BLaER1 (cell line): ENCODE results near the gene ISOC2.
A peak's percentile ranks its signal among the peaks of the same experiment; 100 is the strongest.

Source experiments
- H3K27ac ChIP-seq: shearing (Covaris generic); formaldehyde crosslinking; 2 replicates; pipeline ENCODE4 v1.8.1; 2022
- H3K27me3 ChIP-seq: shearing (Covaris generic); formaldehyde crosslinking; 2 replicates; pipeline ENCODE4 v1.8.1; 2022
- H3K36me3 ChIP-seq: shearing (Covaris generic); formaldehyde crosslinking; 2 replicates; pipeline ENCODE4 v1.8.1; 2022
- H3K4me1 ChIP-seq: shearing (Covaris generic); formaldehyde crosslinking; 2 replicates; pipeline ENCODE4 v1.8.1; 2022
- H3K4me2 ChIP-seq: shearing (Covaris generic); formaldehyde crosslinking; 2 replicates; pipeline ENCODE4 v1.8.1; 2022
- H3K4me3 ChIP-seq: shearing (Covaris generic); formaldehyde crosslinking; 2 replicates; pipeline ENCODE4 v1.8.1; 2022
- H3K9ac ChIP-seq: shearing (Covaris generic); formaldehyde crosslinking; 2 replicates; pipeline ENCODE4 v1.8.1; 2022
- H3K9me3 ChIP-seq: shearing (Covaris generic); formaldehyde crosslinking; 2 replicates; pipeline ENCODE4 v1.8.1; 2022
- H4K20me1 ChIP-seq: shearing (Covaris generic); formaldehyde crosslinking; 2 replicates; pipeline ENCODE4 v1.8.1; 2022
- Cebpa-rat ChIP-seq: shearing (Covaris generic); IDR thresholded peaks from 2 replicates; pipeline ENCODE4 v1.8.1; 2022

Gene ISOC2

GRCh38 chr19:55467236-55468053 is 6.0 kb upstream of the ISOC2 start:
- Histone ChIP-seq H3K36me3 (no peaks in the 10 kb centered on the region), H4K20me1 (no peaks in the 10 kb centered on the region), H3K4me2 (no peak overlapping the region), H3K27me3 (no peaks in the 10 kb centered on the region), H3K9ac (no peak overlapping the region), H3K4me3 (no peak overlapping the region), H3K27ac (no peak overlapping the region), H3K4me1 (peaks cover 17% of the 10 kb centered on the region), H3K9me3 (no peaks in the 10 kb centered on the region)
- TF ChIP-seq Cebpa-rat: no peak

GRCh38 chr19:55466241-55466614 is 4.8 kb upstream of the ISOC2 start:
- peaks cover 24% of the 10 kb centered on the region for H3K4me1 ChIP-seq
- H3K27me3 ChIP-seq: no peaks in the 10 kb centered on the region
- H3K4me2 ChIP-seq: no peak overlapping the region
- H3K9ac ChIP-seq: no peak overlapping the region
- H3K27ac ChIP-seq: no peak overlapping the region
- no peak for TF ChIP-seq Cebpa-rat
- no peak overlapping the region for H3K4me3 ChIP-seq
- H3K36me3 ChIP-seq: no peaks in the 10 kb centered on the region
- no peaks in the 10 kb centered on the region for H3K9me3 ChIP-seq
- H4K20me1 ChIP-seq: no peaks in the 10 kb centered on the region

- peaks cover 29% of the 10 kb centered on the region for H3K4me1 ChIP-seq
- no peak overlapping the region for H3K4me2 ChIP-seq
- no peak for TF ChIP-seq Cebpa-rat
- no peak overlapping the region for H3K27ac ChIP-seq
- H3K9me3 ChIP-seq: no peaks in the 10 kb centered on the region
- no peaks in the 10 kb centered on the region for H3K36me3 ChIP-seq
- no peaks in the 10 kb centered on the region for H3K27me3 ChIP-seq
- H3K4me3 ChIP-seq: no peak overlapping the region
- peaks cover 2% of the 10 kb centered on the region for H4K20me1 ChIP-seq
- no peak overlapping the region for H3K9ac ChIP-seq
Observed at GRCh38 chr19:55465460-55466240, 4.2 kb upstream of the ISOC2 start.

- H3K36me3 ChIP-seq: no peaks in the 10 kb centered on the region
- peak within 1 kb of the TSS; percentile 44 for H3K4me2 ChIP-seq
- TF ChIP-seq Cebpa-rat: no peak
- 0 out of 2 replicates have a peak within 1 kb of the TSS, but pooled peaks have one; percentile 57 for H3K9ac ChIP-seq
- H4K20me1 ChIP-seq: peaks cover 12% of the 10 kb centered on the region
- no peaks in the 10 kb centered on the region for H3K9me3 ChIP-seq
- H3K27ac ChIP-seq: peak within 1 kb of the TSS; percentile 45; the same call in 1 of the 2 replicates
- H3K4me1 ChIP-seq: peaks cover 39% of the 10 kb centered on the region
- H3K4me3 ChIP-seq: no peak within 1 kb of the TSS
- no peaks in the 10 kb centered on the region for H3K27me3 ChIP-seq
Observed at GRCh38 chr19:55464662-55465054, 3.2 kb upstream of the ISOC2 start, which contains the start of gene C19orf85. Gene C19orf85, minus strand, starts transcription at chr19:55464751. Its CDS starts 197 bp downstream, at chr19:55464554.

GRCh38 chr19:55464039-55464661 is 2.7 kb upstream of the ISOC2 start:
- H3K4me2 ChIP-seq: peak overlapping the region; percentile 44

GRCh38 chr19:55463583-55464031 is 2.2 kb upstream of the ISOC2 start:
- no peaks in the 10 kb centered on the region for H3K9me3 ChIP-seq
- H3K4me2 ChIP-seq: peak overlapping the region; percentile 44
- peaks cover 23% of the 10 kb centered on the region for H4K20me1 ChIP-seq
- TF ChIP-seq Cebpa-rat: no peak
- no peaks in the 10 kb centered on the region for H3K36me3 ChIP-seq
- H3K9ac ChIP-seq: 0 out of 2 replicates have a peak overlapping the region, but pooled peaks have one; percentile 57
- peak overlapping the region; percentile 45; the same call in 1 of the 2 replicates for H3K27ac ChIP-seq
- H3K4me3 ChIP-seq: no peak overlapping the region
- peaks cover 48% of the 10 kb centered on the region for H3K4me1 ChIP-seq
- no peaks in the 10 kb centered on the region for H3K27me3 ChIP-seq

More at GRCh38 chr19:55464039-55464661, 2.7 kb upstream of the ISOC2 start:
- Histone ChIP-seq H3K9ac (no peak overlapping the region), H3K4me3 (no peak overlapping the region), H3K9me3 (no peaks in the 10 kb centered on the region), H3K27me3 (no peaks in the 10 kb centered on the region), H3K4me1 (peaks cover 43% of the 10 kb centered on the region), H4K20me1 (peaks cover 17% of the 10 kb centered on the region), H3K27ac (no peak overlapping the region), H3K36me3 (no peaks in the 10 kb centered on the region)
- no peak for TF ChIP-seq Cebpa-rat

GRCh38 chr19:55462722-55463121 is 1.3 kb upstream of the ISOC2 start:
- Histone ChIP-seq H3K4me2 (no peak overlapping the region), H3K9me3 (no peaks in the 10 kb centered on the region), H3K4me3 (no peak overlapping the region), H3K27me3 (no peaks in the 10 kb centered on the region), H4K20me1 (peaks cover 32% of the 10 kb centered on the region), H3K36me3 (no peaks in the 10 kb centered on the region), H3K9ac (0 out of 2 replicates have a peak overlapping the region, but pooled peaks have one; percentile 57), H3K27ac (no peak overlapping the region), H3K4me1 (peaks cover 57% of the 10 kb centered on the region)
- TF ChIP-seq Cebpa-rat: no peak

- no peak for TF ChIP-seq Cebpa-rat
- no peaks in the 10 kb centered on the region for H3K27me3 ChIP-seq
- peaks cover 38% of the 10 kb centered on the region for H4K20me1 ChIP-seq
- H3K9ac ChIP-seq: peak overlapping the region; percentile 59; the same call in 1 of the 2 replicates
- peak overlapping the region; percentile 83 for H3K4me2 ChIP-seq
- H3K9me3 ChIP-seq: no peaks in the 10 kb centered on the region
- peak overlapping the region; percentile 92 for H3K4me3 ChIP-seq
- no peaks in the 10 kb centered on the region for H3K36me3 ChIP-seq
- peak overlapping the region; percentile 59; the same call in 1 of the 2 replicates for H3K27ac ChIP-seq
- peaks cover 61% of the 10 kb centered on the region for H3K4me1 ChIP-seq
Observed at GRCh38 chr19:55461974-55462626, 658 bp upstream of the ISOC2 start.

GRCh38 chr19:55460670-55461258 is 678 bp downstream of the ISOC2 start:
- Histone ChIP-seq H3K4me3 (peak overlapping the region; percentile 92), H3K4me2 (peak overlapping the region; percentile 94), H3K9ac (peak overlapping the region; percentile 94), H3K4me1 (peaks cover 61% of the 10 kb centered on the region), H4K20me1 (peaks cover 48% of the 10 kb centered on the region), H3K27me3 (no peaks in the 10 kb centered on the region), H3K36me3 (peaks cover 12% of the 10 kb centered on the region), H3K9me3 (no peaks in the 10 kb centered on the region), H3K27ac (peak overlapping the region; percentile 96)
- no peak for TF ChIP-seq Cebpa-rat
